NCI-H146 treated with DMSO at 0.1 percent for 48 hours (cell line): Measurements from ENCODE around the gene PDE9A.

Experiments
- DNase-seq: peaks from one replicate; lab custom pipeline; 2025; ENCODE audit not compliant: unreplicated experiment; lab: John Stamatoyannopoulos, UW

The PDE9A gene

GRCh38 chr21:42819861-42820615, 166.6 kb downstream of the PDE9A start:
- no peak for DNase-seq

- DNase-seq = peak; percentile 73
Measured at GRCh38 chr21:42820616-42821465, 167.4 kb downstream of the PDE9A start.
